NCI-H1092 (cell line): ENCODE data around the gene SERPINI1.

Experiments used
- DNase-seq: peaks from one replicate; lab custom pipeline; 2025; lab: John Stamatoyannopoulos, UW

SERPINI1 gene

DNA sequence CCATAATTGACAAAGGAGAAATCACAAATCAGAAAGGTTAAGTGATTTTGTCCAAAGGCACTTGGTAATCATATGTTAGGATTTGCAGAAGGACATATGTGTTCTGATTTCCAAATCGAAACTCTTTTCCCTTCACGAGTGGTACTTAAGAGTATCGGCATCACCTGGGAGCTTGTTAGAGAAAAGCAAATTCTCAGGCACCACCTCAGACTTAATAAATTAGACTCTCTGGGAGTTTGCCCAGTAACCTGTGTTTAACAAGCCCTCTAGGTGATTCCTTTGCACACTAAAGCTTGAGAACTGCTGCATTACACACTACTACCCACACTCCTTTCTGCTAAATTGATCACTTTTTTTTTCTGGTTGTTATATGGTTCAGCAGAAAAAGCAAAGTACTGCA is 116.2 kb downstream of the SERPINI1 start:
- no peak for DNase-seq

DNA sequence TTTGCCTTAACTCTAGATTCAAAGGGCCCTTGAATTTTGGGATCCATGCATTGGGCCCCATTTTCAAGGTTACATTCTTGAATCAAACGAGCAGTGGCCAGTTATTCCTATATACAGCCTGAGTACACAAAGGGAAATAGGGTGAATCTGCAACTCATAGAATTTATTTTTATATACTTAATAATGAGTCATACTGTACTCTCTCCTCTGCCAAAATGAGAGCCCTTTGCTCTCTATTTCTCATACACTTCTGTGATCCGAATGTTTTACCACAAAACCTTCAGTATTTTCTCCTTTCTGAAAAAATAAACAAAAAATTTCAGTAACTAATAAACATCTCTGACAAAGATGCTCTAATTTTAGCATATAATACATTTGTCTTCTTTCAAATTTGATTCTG is 116.7 kb downstream of the SERPINI1 start:
- DNase-seq: no peak

DNA sequence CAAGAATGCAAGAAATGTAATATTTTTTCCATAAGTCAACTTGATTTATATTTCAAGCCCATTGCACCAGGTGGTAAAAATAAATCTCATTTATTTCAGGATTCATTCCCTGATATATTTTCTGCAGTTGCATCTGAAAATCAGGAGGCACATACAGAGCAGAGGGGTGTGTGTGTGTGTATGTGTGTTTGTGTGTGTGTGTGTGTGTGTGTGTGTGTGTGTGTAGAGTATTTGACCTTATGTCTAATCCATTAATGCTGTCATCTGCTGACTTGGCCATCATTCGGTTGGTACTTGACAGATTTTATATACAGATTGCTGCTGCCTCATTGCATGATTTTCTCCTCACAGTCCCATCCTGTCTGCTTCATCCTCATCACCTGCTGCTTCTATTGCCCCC is 118.5 kb downstream of the SERPINI1 start:
- no peak for DNase-seq

DNA sequence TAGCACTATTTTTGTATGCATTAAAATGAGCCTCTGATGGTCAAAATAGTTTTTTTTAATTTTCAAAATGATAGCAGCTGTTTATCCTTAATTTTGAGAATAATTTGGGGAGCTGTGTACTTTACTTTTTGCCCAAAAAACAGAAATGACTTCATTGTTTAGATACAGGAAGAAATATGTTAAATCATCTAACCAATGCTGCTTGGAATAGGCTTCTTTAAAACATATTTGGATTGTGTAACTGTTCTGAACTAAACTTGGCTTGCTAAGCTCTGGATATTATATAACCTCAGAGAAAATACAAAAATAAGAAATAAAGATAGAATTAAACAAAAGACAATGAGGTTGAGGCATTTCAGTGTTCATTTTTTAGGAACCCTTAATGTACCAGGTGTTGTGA is 119.3 kb downstream of the SERPINI1 start:
- DNase-seq: no peak

DNA sequence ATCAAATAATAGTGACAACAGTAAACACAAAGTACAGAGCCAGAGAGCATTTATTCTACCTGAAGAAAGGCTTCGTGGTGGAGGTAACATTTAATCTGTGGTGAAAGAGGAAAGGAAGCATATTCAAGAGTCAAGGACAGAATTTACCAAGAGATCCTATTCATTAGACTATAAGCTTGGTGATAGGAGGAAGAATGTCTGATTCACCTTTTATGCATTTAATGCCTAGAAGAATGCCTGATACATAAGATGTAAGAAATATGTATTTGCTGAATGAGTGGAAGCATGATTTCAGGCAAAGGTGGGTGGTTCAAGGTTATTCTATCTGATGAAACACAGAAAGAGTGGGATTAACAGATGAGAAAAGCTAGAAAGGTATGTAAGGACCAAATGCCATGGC is 119.8 kb downstream of the SERPINI1 start:
- no peak for DNase-seq

DNA sequence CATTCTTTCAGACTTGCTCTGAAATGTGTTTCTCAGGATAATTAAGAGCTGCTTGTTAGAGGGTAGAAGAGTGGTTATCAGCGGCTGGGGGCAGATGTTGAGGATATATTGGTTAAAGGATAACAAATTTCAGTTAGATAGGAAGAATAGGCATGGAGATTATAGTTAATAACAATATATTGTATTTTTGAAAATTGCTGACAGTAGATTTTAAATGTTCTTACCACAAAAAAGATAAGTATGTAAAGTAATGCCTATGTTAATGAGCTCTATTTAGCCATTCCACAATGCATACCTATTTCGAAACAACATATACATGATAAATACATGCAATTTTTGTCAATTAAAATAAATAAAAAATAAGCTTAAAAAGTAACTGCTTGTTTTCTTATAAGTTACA is 123.3 kb downstream of the SERPINI1 start:
- no peak for DNase-seq

DNA sequence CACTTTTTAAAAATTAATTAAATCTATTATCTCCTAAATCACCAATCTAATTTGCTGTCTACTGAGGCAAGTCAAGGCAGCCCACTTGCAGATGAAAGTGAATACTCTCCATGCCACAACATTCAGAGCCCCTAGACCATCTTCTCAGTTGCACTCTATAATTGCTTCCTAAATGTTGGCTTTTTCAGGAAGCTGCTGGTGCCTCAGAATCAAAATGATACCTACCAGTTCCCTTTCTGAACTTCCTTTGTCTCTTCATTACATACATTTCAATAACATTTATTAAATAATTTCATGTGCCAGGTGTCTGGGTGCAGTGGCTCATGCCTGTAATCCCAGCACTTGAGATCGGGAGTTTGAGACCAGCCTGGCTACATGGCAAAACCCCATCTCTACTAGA is 124.1 kb downstream of the SERPINI1 start:
- DNase-seq: no peak

DNA sequence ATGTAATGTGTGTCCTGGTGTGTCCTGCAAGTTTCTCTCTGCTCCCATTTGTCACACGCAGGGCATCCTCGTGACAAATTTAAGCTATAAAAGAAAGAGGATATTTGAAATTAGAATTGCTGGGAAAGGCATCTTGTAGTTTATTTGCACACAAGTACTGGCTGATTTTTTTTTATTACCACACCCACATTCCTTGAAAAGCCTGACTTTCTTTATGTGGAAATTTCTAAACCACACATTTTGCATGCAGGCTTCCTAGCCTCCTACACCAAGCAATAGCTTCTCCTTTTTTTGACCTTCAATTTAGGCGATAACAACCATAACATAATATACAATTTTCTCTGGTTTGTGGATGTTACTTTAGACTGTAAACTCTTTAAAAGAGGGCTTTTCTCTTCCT is 126.1 kb downstream of the SERPINI1 start:
- no peak for DNase-seq

DNA sequence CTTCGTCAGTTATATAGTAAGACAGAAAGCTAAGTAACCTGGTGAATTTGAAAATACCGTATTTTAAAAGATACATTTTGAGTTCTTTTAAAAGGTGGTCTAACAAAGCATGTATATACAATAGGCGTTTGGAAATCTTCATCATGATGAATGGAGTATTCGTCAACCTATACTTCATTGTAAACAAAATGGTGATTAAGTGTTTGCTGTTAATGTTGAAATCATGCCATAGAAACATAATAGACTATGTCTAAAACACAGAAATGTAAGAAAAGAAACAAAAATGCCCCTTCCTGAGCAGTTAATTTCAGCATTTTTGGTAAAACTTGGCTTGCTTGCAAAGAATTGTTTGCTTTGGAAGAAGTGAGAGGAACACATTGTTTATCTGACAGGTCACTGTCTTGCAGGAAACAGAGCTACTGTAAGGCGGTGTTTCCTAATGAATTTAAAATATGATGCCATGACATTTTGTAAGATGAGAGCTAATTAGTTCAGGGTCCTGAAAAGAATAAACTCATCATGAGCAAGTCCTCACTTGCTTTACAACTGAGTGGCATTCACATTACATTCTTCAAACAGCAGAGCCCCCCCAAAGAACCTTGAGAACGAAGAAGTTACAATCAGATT is 126.7 kb downstream of the SERPINI1 start:
- no peak for DNase-seq

DNA sequence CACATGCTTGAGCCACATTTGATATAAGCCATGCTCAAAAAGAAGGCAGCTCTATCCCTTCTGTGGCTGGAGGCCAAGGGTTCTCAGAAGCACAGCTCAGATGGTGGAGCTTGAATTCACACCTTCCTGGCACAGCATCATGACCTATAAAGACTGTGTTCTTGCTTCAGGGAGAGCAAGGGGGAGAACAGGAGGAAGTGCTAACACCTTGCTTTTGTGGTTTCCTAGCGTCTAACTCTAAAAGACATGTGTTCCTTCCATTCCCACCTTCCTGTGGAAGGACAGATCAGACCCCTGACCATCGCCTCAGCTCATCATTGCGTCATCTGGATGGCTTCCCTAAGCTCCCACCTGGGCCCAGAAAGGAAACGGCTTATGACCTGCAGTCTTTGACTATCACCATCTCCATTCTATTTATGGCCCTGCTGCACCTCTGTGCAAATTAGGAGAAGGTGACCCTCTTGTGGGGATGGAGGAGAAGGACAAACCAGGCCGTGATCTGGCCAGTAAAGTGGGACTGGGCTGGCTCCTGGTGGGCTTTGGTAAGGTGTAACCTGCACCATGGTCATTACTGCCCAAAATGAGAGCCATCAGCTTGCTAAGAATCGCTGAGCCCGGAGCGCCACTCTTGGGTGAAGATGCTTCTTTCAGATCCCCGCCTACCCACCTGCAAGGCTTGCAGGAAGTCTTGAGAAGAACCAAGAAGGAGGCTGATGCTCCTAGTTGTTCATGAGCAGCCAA is 128.5 kb downstream of the SERPINI1 start:
- no peak for DNase-seq

DNA sequence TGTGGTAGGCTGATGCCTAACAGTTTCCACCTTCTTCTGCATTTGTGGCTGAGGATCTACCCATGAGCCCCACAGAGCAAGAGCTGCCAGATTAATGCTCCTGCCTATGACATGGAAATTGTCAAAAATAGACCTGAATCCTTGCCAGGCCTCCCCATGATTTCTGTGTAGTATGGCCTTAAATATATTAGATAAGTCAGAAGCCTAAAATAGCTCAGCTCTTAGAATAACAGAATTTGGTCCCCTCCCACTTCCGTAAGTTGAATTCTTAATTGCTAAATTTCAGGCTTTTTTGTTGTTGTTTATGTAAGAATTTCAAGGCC is 129.0 kb downstream of the SERPINI1 start:
- no peak for DNase-seq

DNA sequence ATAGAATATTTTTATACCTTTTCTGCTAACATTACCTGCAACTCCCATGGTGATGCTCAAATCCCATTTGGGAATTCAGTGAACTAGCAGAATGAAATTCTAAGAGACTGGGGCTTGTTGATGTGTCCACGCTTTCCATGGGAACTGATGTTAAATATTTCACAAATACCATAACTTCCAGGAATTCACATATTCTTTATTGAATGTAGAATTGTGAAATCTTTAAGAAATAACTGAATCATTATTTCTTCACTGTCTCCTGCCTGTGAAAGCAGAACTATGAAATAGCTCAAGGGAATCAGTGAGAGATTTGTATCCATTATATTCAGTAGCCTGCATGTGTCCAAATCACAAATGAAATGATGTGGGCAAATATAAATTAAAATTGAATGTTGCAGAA is 130.8 kb downstream of the SERPINI1 start:
- DNase-seq: no peak

DNA sequence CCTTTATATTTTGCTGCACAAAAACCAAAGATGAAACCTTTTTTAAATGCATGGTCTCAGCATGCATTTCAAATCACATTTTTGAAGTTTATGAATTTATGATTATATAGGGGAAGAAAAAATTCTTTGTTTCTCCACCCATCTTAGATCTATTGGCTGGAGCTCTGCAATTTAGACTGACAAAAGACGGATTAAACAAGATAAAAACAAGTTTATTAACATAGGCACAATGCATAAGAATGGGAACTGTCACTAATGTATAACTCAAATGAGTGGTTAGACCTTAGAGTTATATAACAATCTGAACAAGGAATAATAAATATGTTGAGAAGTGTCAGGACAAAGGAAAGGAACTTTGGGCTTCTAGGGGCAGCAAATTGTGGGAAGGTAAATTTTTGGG is 132.5 kb downstream of the SERPINI1 start:
- no peak for DNase-seq

DNA sequence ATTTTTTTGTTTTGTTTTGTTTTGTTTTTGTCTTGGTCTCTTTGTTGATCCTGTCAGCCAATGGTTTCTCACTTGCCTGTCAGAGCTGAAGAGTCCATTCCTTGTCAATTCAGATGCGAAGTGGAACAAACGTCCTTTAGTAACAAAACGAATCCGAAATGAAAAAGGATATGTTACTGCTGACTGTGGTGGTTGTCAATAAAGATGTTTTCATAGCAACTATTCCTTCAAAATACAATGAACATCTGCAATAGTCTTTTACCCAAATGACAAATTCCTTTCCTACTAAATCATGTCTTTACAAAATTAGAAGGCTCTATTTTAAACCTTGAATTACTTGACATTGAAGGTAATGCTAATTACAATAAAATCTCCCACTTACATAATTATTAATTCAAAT is 134.7 kb downstream of the SERPINI1 start:
- no peak for DNase-seq

DNA sequence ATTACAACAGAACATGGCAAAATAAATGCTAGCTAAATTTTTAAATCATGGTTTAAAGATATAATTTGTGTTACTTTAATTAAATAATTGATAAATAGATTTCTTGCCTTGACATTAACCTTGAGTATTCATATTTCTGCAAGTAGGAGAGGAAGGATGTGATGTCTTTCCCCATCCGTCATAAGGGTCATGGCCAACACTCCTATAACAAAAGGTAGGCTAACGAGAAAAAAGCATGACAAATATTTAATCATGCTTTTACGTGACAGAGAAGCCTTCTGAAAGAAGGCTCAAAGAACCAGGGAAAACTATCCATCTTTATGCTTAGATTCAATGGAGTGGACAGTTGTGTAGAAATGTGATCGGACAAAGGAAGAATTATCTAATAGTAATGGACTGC is 135.2 kb downstream of the SERPINI1 start:
- DNase-seq: no peak

DNA sequence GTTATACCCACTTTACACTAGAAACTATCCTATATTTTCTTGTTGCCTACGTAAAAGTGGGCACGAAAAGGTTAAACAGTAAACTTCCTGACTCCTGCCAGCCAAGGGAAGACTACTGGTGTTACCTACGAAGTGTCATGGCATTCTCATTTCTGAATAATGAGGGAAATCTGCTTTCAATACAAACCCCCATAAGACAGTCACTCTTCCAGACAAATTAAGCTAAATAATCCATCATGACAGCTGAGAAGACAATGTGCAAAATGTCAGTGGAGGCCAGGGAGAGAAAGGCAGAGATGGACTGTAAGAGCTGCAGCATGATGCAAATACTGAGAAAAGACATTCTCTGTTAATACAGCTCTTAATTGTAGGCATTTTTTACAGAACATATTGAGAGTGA is 136.5 kb downstream of the SERPINI1 start:
- no peak for DNase-seq

DNA sequence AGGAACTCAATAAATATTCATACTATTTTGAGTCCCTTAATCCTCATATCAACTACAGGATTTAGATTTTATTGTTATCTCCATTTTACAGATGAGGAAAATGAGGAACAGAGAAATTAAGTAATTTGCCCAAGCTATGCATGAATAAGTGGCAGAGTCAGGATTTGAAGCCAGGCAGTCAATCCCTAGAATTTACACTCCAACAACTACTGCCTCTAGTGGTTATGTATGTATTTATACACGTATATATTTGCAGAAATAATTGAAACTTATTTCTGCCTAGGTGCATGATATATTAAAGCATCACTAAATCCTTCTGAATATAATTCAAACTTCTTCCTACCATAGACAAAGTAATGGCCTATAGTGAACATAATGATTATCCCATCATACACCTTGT is 137.4 kb downstream of the SERPINI1 start:
- DNase-seq: no peak

DNA sequence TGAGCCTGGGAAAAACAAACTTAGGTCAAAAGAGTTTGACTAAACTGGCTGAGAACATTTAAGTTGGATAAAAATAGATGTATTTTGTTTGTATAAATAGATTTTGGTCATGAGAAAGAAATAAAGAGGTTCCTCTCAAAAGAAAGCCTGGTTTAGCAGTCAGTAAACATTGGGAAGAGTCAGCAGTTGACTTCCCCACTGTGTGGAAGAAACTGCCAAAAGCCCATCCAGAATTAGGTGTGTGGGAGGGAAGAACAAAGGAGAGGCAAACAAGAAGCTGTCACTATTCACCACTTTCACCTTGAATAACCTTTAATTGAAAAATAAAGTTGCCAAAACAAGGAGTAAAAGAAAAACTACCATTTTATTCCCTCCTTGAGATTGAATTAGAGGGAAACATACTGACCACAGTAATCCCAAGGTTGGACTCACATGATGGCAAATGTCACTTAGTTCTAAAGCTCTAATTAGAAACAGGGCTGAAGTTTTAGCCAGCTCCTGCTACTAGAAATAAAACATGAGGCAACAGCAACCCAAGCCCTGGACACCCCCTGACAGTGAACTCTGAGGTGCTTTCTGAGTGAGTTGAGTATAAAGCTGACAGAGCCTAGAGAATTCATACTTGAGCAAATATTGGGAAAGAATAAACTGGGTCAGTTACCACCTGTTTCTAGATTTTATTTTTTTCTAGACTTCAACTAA is 139.3 kb downstream of the SERPINI1 start:
- DNase-seq: no peak
